Fibroblast of the conjunctiva (primary cell): ENCODE data around the gene KCNV2.

Experiments used
- DNase-seq: peaks from one replicate; pipeline ENCODE4 v3.0.0-alpha.2; 2010; ENCODE audit warnings: low read depth

Gene KCNV2

GRCh38 chr9:2720179-2720654 is 2.9 kb downstream of the KCNV2 start:
- no peak for DNase-seq

- DNase-seq = no peak
These were observed 5.4 kb downstream of the KCNV2 start for GRCh38 chr9:2722715-2723114.

GRCh38 chr9:2723376-2724065 is 6.2 kb downstream of the KCNV2 start:
- no peak for DNase-seq

GRCh38 chr9:2725126-2725525 is 7.8 kb downstream of the KCNV2 start:
- no peak for DNase-seq

GRCh38 chr9:2725898-2726649 is 8.8 kb downstream of the KCNV2 start:
- no peak for DNase-seq

GRCh38 chr9:2726650-2727340 is 9.5 kb downstream of the KCNV2 start:
- DNase-seq = no peak

GRCh38 chr9:2727374-2727773 is 10.1 kb downstream of the KCNV2 start:
- no peak for DNase-seq

GRCh38 chr9:2727966-2728613 is 10.8 kb downstream of the KCNV2 start:
- DNase-seq = peak; percentile 59

GRCh38 chr9:2729003-2729402 is 11.7 kb downstream of the KCNV2 start:
- DNase-seq = no peak

GRCh38 chr9:2729721-2730120 is 12.4 kb downstream of the KCNV2 start:
- DNase-seq = no peak

GRCh38 chr9:2730971-2731370 is 13.7 kb downstream of the KCNV2 start:
- DNase-seq = no peak

- no peak for DNase-seq
These were observed 15.2 kb downstream of the KCNV2 start for GRCh38 chr9:2732492-2732891.

GRCh38 chr9:2740616-2741015 is 23.3 kb downstream of the KCNV2 start:
- DNase-seq = no peak

- no peak for DNase-seq
These were observed 24.3 kb downstream of the KCNV2 start for GRCh38 chr9:2741441-2742158.

GRCh38 chr9:2742214-2742613 is 24.9 kb downstream of the KCNV2 start:
- DNase-seq = no peak

- DNase-seq = no peak
These were observed 26.7 kb downstream of the KCNV2 start for GRCh38 chr9:2743937-2744529.

- DNase-seq = no peak
These were observed 28.5 kb downstream of the KCNV2 start for GRCh38 chr9:2745560-2746380.

GRCh38 chr9:2749485-2749884 is 32.2 kb downstream of the KCNV2 start:
- DNase-seq = no peak

- no peak for DNase-seq
These were observed 38.0 kb downstream of the KCNV2 start for GRCh38 chr9:2755285-2755684.

- no peak for DNase-seq
These were observed 41.0 kb downstream of the KCNV2 start for GRCh38 chr9:2758162-2758897.
